ENCODE data around the gene MFRP. TPM values are rescaled to one million over a fixed set of nuclear protein-coding genes. Genes with fewer than 3 reads are reported as not detected.

MFRP gene
- total and polyA plus RNA-seq, 10 of the 15 experiments (the other 5 are each of a cell fraction or from before 2014, with no cell fraction given): not detected

DNA sequence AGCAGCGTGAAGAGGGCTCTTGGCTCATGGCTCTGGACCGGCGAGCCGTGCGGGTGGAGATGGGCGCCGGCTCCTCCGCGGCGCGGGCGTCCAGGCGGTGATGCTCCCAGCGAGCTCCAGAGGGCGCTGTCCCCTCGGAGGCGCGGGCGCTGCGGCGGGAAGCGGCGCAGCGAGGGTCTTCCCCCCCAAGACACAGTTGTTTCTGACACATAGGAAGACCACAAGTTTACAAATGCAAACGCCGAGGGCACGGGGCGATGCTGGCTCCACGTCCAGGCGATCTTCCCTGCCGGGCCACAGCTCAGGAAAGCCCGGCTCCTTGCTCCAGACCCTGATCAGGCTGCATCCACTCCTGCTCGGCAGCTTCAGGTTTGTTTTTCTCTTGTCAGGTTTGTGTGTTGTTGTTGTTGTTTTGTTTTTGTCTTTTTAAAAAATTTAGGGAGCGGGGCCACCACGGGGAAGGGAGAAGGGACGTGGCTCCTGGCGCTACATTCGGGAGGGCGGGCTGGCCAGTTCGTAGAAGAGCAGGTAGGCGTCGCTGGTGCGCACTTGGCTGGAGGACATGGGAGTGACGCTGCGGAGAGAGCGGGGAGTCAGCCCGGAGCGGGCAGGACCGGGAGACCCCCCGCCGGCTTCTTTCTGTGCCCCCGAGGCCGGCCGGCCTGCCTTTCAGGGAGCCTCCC, 10.0 kb upstream of the MFRP start (continued):
- TF ChIP-seq, protein P1, sequence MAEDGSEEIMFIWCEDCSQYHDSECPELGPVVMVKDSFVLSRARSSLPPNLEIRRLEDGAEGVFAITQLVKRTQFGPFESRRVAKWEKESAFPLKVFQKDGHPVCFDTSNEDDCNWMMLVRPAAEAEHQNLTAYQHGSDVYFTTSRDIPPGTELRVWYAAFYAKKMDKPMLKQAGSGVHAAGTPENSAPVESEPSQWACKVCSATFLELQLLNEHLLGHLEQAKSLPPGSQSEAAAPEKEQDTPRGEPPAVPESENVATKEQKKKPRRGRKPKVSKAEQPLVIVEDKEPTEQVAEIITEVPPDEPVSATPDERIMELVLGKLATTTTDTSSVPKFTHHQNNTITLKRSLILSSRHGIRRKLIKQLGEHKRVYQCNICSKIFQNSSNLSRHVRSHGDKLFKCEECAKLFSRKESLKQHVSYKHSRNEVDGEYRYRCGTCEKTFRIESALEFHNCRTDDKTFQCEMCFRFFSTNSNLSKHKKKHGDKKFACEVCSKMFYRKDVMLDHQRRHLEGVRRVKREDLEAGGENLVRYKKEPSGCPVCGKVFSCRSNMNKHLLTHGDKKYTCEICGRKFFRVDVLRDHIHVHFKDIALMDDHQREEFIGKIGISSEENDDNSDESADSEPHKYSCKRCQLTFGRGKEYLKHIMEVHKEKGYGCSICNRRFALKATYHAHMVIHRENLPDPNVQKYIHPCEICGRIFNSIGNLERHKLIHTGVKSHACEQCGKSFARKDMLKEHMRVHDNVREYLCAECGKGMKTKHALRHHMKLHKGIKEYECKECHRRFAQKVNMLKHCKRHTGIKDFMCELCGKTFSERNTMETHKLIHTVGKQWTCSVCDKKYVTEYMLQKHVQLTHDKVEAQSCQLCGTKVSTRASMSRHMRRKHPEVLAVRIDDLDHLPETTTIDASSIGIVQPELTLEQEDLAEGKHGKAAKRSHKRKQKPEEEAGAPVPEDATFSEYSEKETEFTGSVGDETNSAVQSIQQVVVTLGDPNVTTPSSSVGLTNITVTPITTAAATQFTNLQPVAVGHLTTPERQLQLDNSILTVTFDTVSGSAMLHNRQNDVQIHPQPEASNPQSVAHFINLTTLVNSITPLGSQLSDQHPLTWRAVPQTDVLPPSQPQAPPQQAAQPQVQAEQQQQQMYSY (CRISPR knock-in tag; IDR thresholded peaks at IDR 0.05): no peak
- TF ChIP-seq HDAC2 (IDR thresholded peaks at IDR 0.05) (no peak), CBX3 (IDR thresholded peaks at IDR 0.05; ENCODE audit: borderline replicate concordance, low read depth) (no peak), ZSCAN29 (IDR thresholded peaks at IDR 0.05) (no peak), SMC3 (IDR thresholded peaks at IDR 0.05; ENCODE audit: borderline replicate concordance, low read length) (peak; percentile 85), RB1 (IDR thresholded peaks at IDR 0.05; ENCODE audit: borderline replicate concordance) (peak; percentile 89; the same call in 1 of the 2 replicates), ZBED1 (IDR thresholded peaks at IDR 0.05; ENCODE audit: borderline replicate concordance) (no peak), MTA3 (IDR thresholded peaks at IDR 0.05; ENCODE audit: borderline replicate concordance, low read length) (no peak), POLR2AphosphoS5 (IDR thresholded peaks at IDR 0.05; ENCODE audit: low read length) (no peak), ZZZ3 (IDR thresholded peaks at IDR 0.05; ENCODE audit: control insufficient read depth, insufficient read length, low read depth) (no peak), SIX5 (IDR thresholded peaks at IDR 0.05; ENCODE audit: low read depth, low read length, severe bottlenecking) (no peak), PAX8 (IDR thresholded peaks at IDR 0.05) (no peak), NBN (IDR thresholded peaks at IDR 0.05) (peak; percentile 58; the same call in 1 of the 2 replicates), ZNF207 (IDR thresholded peaks at IDR 0.05; ENCODE audit: borderline replicate concordance) (0 out of 2 replicates have a peak, but pooled peaks have one; percentile 49), EED (IDR thresholded peaks at IDR 0.05; ENCODE audit: low read depth) (no peak), IRF4 (IDR thresholded peaks at IDR 0.05; ENCODE audit: low read depth, low read length) (0 out of 2 replicates have a peak, but pooled peaks have one; percentile 14), SMARCA5 (IDR thresholded peaks at IDR 0.05) (peak; percentile 25; the same call in 1 of the 2 replicates), NRF1 (conservative IDR thresholded peaks at IDR 0.05; ENCODE audit: low read depth, low read length) (no peak), SPI1 (IDR thresholded peaks at IDR 0.05; ENCODE audit: borderline replicate concordance, insufficient read depth, low read depth, low read length) (no peak), BHLHE40 (IDR thresholded peaks at IDR 0.05; ENCODE audit: borderline replicate concordance in 1 of 2, low read depth in 2 of 2, low read length in 1 of 2) (peak in 1 of 2 experiments; percentile 35; a peak in 1 of 4 replicates)
- TF ChIP-seq, protein P2, sequence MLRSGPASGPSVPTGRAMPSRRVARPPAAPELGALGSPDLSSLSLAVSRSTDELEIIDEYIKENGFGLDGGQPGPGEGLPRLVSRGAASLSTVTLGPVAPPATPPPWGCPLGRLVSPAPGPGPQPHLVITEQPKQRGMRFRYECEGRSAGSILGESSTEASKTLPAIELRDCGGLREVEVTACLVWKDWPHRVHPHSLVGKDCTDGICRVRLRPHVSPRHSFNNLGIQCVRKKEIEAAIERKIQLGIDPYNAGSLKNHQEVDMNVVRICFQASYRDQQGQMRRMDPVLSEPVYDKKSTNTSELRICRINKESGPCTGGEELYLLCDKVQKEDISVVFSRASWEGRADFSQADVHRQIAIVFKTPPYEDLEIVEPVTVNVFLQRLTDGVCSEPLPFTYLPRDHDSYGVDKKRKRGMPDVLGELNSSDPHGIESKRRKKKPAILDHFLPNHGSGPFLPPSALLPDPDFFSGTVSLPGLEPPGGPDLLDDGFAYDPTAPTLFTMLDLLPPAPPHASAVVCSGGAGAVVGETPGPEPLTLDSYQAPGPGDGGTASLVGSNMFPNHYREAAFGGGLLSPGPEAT (IDR thresholded peaks at IDR 0.05; ENCODE audit: low read depth): peak; percentile 43; the same call in 1 of the 2 replicates
- TF ChIP-seq, protein P3, sequence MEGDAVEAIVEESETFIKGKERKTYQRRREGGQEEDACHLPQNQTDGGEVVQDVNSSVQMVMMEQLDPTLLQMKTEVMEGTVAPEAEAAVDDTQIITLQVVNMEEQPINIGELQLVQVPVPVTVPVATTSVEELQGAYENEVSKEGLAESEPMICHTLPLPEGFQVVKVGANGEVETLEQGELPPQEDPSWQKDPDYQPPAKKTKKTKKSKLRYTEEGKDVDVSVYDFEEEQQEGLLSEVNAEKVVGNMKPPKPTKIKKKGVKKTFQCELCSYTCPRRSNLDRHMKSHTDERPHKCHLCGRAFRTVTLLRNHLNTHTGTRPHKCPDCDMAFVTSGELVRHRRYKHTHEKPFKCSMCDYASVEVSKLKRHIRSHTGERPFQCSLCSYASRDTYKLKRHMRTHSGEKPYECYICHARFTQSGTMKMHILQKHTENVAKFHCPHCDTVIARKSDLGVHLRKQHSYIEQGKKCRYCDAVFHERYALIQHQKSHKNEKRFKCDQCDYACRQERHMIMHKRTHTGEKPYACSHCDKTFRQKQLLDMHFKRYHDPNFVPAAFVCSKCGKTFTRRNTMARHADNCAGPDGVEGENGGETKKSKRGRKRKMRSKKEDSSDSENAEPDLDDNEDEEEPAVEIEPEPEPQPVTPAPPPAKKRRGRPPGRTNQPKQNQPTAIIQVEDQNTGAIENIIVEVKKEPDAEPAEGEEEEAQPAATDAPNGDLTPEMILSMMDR (IDR thresholded peaks at IDR 0.05 in 2 of 3, conservative IDR thresholded peaks at IDR 0.05 in 1 of 3; ENCODE audit: control insufficient read depth in 2 of 3, extremely low read depth in 1 of 3, insufficient read depth in 1 of 3, low read depth in 3 of 3, low read length in 3 of 3): peak; percentile 78 to 94 (median 90)
- TF ChIP-seq, protein P4, sequence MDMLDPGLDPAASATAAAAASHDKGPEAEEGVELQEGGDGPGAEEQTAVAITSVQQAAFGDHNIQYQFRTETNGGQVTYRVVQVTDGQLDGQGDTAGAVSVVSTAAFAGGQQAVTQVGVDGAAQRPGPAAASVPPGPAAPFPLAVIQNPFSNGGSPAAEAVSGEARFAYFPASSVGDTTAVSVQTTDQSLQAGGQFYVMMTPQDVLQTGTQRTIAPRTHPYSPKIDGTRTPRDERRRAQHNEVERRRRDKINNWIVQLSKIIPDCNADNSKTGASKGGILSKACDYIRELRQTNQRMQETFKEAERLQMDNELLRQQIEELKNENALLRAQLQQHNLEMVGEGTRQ (IDR thresholded peaks at IDR 0.05; ENCODE audit: borderline replicate concordance, low read depth, low read length): no peak
